GM23338 (cell line): ENCODE results near the gene SLC44A1. TPM values are rescaled to one million over a fixed set of nuclear protein-coding genes. Genes with fewer than 3 reads are reported as not detected.

ENCODE experiments used
- ATAC-seq: fragments of 200-7000 bp; cut with Tn5 transposase; 3 replicates; pipeline ENCODE4 v1.9.1; 2020
- DNase-seq: peaks from one replicate; pipeline ENCODE4 v3.0.0-alpha.2; 2015; ENCODE audit warnings: low spot score
- H2AFZ ChIP-seq: fragments of 200-600 bp; sonication (generic); 2 replicates; pipeline ENCODE4 v1.8.0; 2016; ENCODE audit warnings: antibody characterized with exemption, mild to moderate bottlenecking, moderate library complexity
- H3F3A ChIP-seq: fragments of 200-600 bp; sonication (generic); replicated peaks from 2 replicates; pipeline ENCODE4 v1.8.0; 2017; ENCODE audit warnings: antibody characterized with exemption, mixed run types, low read depth
- H3K27ac ChIP-seq: fragments of 200-600 bp; sonication (generic); 2 replicates; pipeline ENCODE4 v1.6.1; 2016; ENCODE audit warnings: low read depth
- H3K27me3 ChIP-seq: fragments of 200-600 bp; sonication (generic); 2 replicates; pipeline ENCODE4 v1.8.0; 2016; ENCODE audit warnings: mild to moderate bottlenecking, mixed run types, moderate library complexity; ENCODE audit not compliant: insufficient read depth
- H3K36me3 ChIP-seq: fragments of 200-600 bp; sonication (generic); 2 replicates; pipeline ENCODE4 v1.8.0; 2016; ENCODE audit warnings: mild to moderate bottlenecking; ENCODE audit not compliant: insufficient read depth
- H3K4me1 ChIP-seq: fragments of 200-600 bp; sonication (generic); 2 replicates; pipeline ENCODE4 v1.8.0; 2016; ENCODE audit warnings: mild to moderate bottlenecking, moderate library complexity; ENCODE audit not compliant: insufficient read depth
- H3K4me2 ChIP-seq: fragments of 200-600 bp; sonication (generic); 2 replicates; pipeline ENCODE4 v1.7.1; 2017; ENCODE audit warnings: mixed run types
- H3K4me3 ChIP-seq: fragments of 200-600 bp; sonication (generic); 2 replicates; pipeline ENCODE4 v1.6.1; 2016; ENCODE audit warnings: mixed run types
- H3K79me2 ChIP-seq: fragments of 200-600 bp; sonication (generic); replicated peaks from 2 replicates; pipeline ENCODE4 v1.8.0; 2017; ENCODE audit warnings: mild to moderate bottlenecking; ENCODE audit not compliant: insufficient read depth
- H3K9me2 ChIP-seq: fragments of 200-600 bp; sonication (generic); 2 replicates; pipeline ENCODE4 v1.8.0; 2017; ENCODE audit not compliant: insufficient read depth
- H4K20me1 ChIP-seq: fragments of 200-600 bp; sonication (generic); replicated peaks from 2 replicates; pipeline ENCODE4 v1.8.0; 2017; ENCODE audit warnings: mild to moderate bottlenecking; ENCODE audit not compliant: insufficient read depth
- H3K27ac Mint-ChIP-seq: 2 replicates; pipeline ENCODE4 v1.8.0; 2020; ENCODE audit warnings: inconsistent platforms, mild to moderate bottlenecking, moderate library complexity, mixed read lengths
- H3K27me3 Mint-ChIP-seq: 3 replicates; pipeline ENCODE4 v1.8.0; 2022; ENCODE audit warnings: low read depth, mild to moderate bottlenecking, moderate library complexity, mixed read lengths, inconsistent platforms; ENCODE audit not compliant: insufficient read depth, poor library complexity
- H3K36me3 Mint-ChIP-seq: 3 replicates; pipeline ENCODE4 v1.8.0; 2021; ENCODE audit warnings: low read depth, mild to moderate bottlenecking, inconsistent platforms, moderate library complexity, mixed read lengths
- H3K4me1 Mint-ChIP-seq: 3 replicates; pipeline ENCODE4 v1.8.0; 2020; ENCODE audit warnings: mild to moderate bottlenecking, inconsistent platforms, mixed read lengths
- H3K4me3 Mint-ChIP-seq: 3 replicates; pipeline ENCODE4 v1.8.0; 2021; ENCODE audit warnings: moderate library complexity, mild to moderate bottlenecking, inconsistent platforms, mixed read lengths
- H3K9me3 Mint-ChIP-seq: 3 replicates; pipeline ENCODE4 v1.8.0; 2020; ENCODE audit warnings: moderate library complexity, mild to moderate bottlenecking, inconsistent platforms, mixed read lengths
- CREB1 ChIP-seq: fragments of 250-450 bp; sonication (Bioruptor Pico); IDR thresholded peaks from 2 replicates; pipeline ENCODE4 v1.5.0; 2020; ENCODE audit warnings: low read depth, mild to moderate bottlenecking, moderate library complexity
- EZH2 ChIP-seq: fragments of 200-600 bp; sonication (generic); IDR thresholded peaks from one replicate; pipeline ENCODE4 v1.8.0; 2017; ENCODE audit warnings: antibody characterized with exemption, mild to moderate bottlenecking, low read depth; ENCODE audit not compliant: unreplicated experiment
- EZH2phosphoT487 ChIP-seq: fragments of 200-600 bp; sonication (generic); IDR thresholded peaks from one replicate; pipeline ENCODE4 v1.8.1; 2018; ENCODE audit warnings: antibody characterized with exemption; ENCODE audit not compliant: unreplicated experiment
- JUNB ChIP-seq: IDR thresholded peaks from one replicate; pipeline ENCODE4 v1.6.1; 2016; ENCODE audit warnings: antibody characterized with exemption; ENCODE audit not compliant: unreplicated experiment
- NANOG ChIP-seq: IDR thresholded peaks from 2 replicates; pipeline ENCODE4 v1.6.1; 2016; ENCODE audit warnings: antibody characterized with exemption, borderline replicate concordance
- POLR2AphosphoS5 ChIP-seq: IDR thresholded peaks from 2 replicates; pipeline ENCODE4 v1.6.1; 2016; ENCODE audit warnings: antibody characterized with exemption, low read depth
- REST ChIP-seq: IDR thresholded peaks from one replicate; pipeline ENCODE4 v1.6.1; 2018; ENCODE audit warnings: antibody characterized with exemption; ENCODE audit not compliant: unreplicated experiment
- ZNF114 ChIP-seq: fragments of 250-450 bp; sonication (Bioruptor Pico); IDR thresholded peaks from 2 replicates; pipeline ENCODE4 v1.5.0; 2020; ENCODE audit warnings: mild to moderate bottlenecking, moderate library complexity
- ZNF331 ChIP-seq: fragments of 250-450 bp; sonication (Bioruptor Pico); IDR thresholded peaks from 2 replicates; pipeline ENCODE4 v1.5.0; 2020; ENCODE audit warnings: low read depth, mild to moderate bottlenecking, moderate library complexity
- polyA plus RNA-seq: library from polyadenylated mRNA; unstranded; fragments of >200 nt; fragmentation: Nextera tagmentation; extraction: Ambion mirVana; gene quantifications from 2 replicates; pipeline ENCODE4 v1.2.1, GENCODE V29; 2016
- total RNA-seq: library from RNA; depleted of rRNA; stranded (reverse); fragments of >200 nt; shearing (Covaris generic); gene quantifications from 2 replicates; pipeline ENCODE4 v1.2.3, GENCODE V29; 2014
- TF ChIP-seq, protein P1 (sequence below): IDR thresholded peaks from 2 replicates; pipeline ENCODE4 v1.6.1; 2016; ENCODE audit warnings: antibody characterized with exemption

Gene SLC44A1
- total and polyA plus RNA-seq, 2 experiments from 2014 or later = 14.9 to 75.0 TPM

GRCh38 chr9:105444130-105444529 lies 199.7 kb downstream of the SLC44A1 start:
- DNase-seq (no peak), ATAC-seq (no peak)
- H3K27ac ChIP-seq = no peak overlapping the region
- no peak overlapping the region for H3K27ac Mint-ChIP-seq
- H3K36me3 ChIP-seq = no peaks in the 10 kb centered on the region
- no peaks in the 10 kb centered on the region for H3K27me3 ChIP-seq
- peaks cover 2% of the 10 kb centered on the region for H3K79me2 ChIP-seq
- no peaks in the 10 kb centered on the region; the same call in 1 of the 2 replicates for H3F3A ChIP-seq
- peaks cover 11% of the 10 kb centered on the region for H3K4me1 Mint-ChIP-seq
- H3K27me3 Mint-ChIP-seq = peaks cover 3% of the 10 kb centered on the region
- H3K9me3 Mint-ChIP-seq = peaks cover 3% of the 10 kb centered on the region; the same call in 1 of the 3 replicates
- TF ChIP-seq EZH2 = no peak
- H3K4me2 ChIP-seq = no peak overlapping the region
- H4K20me1 ChIP-seq = no peaks in the 10 kb centered on the region
- no peak overlapping the region for H3K4me3 Mint-ChIP-seq
- H3K9me2 ChIP-seq = no peaks in the 10 kb centered on the region
- H3K4me1 ChIP-seq = peaks cover 4% of the 10 kb centered on the region; the same call in 1 of the 2 replicates
- H3K4me3 ChIP-seq = no peak overlapping the region
- H3K36me3 Mint-ChIP-seq = no peaks in the 10 kb centered on the region
- H2AFZ ChIP-seq = peak overlapping the region; percentile 74

- H3K27ac Mint-ChIP-seq = no peak overlapping the region
- DNase-seq = no peak
- H3K9me2 ChIP-seq = no peaks in the 10 kb centered on the region
These were observed 200.9 kb downstream of the SLC44A1 start for GRCh38 chr9:105445203-105445881.

GRCh38 chr9:105447386-105447813 lies 202.9 kb downstream of the SLC44A1 start:
- Histone ChIP-seq H3K4me2 (peak overlapping the region; percentile 81), H3K9me2 (no peaks in the 10 kb centered on the region), H3K4me1 (peaks cover 11% of the 10 kb centered on the region), H3K4me3 (peak overlapping the region; percentile 95), H3K79me2 (peaks cover 34% of the 10 kb centered on the region), H3K27ac (no peak overlapping the region), H3K27me3 (no peaks in the 10 kb centered on the region), H4K20me1 (0 out of 2 replicates have a peak, but pooled peaks cover 3% of the 10 kb centered on the region), H3F3A (no peaks in the 10 kb centered on the region; the same call in 1 of the 2 replicates), H3K36me3 (no peaks in the 10 kb centered on the region), H2AFZ (peak overlapping the region; percentile 99)
- H3K36me3 Mint-ChIP-seq = no peaks in the 10 kb centered on the region
- TF ChIP-seq JUNB = no peak
- no peak for TF ChIP-seq EZH2
- TF ChIP-seq ZNF114 (CRISPR knock-in tag) = no peak
- TF ChIP-seq ZNF331 (CRISPR knock-in tag) = no peak
- no peak for TF ChIP-seq CREB1 (CRISPR knock-in tag)
- no peak for TF ChIP-seq REST
- no peak for TF ChIP-seq NANOG
- TF ChIP-seq, protein P1, sequence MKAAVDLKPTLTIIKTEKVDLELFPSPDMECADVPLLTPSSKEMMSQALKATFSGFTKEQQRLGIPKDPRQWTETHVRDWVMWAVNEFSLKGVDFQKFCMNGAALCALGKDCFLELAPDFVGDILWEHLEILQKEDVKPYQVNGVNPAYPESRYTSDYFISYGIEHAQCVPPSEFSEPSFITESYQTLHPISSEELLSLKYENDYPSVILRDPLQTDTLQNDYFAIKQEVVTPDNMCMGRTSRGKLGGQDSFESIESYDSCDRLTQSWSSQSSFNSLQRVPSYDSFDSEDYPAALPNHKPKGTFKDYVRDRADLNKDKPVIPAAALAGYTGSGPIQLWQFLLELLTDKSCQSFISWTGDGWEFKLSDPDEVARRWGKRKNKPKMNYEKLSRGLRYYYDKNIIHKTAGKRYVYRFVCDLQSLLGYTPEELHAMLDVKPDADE = no peak
- TF ChIP-seq EZH2phosphoT487 = no peak
- DNase-seq (no peak), ATAC-seq (no peak)
- H3K27me3 Mint-ChIP-seq = peaks cover 3% of the 10 kb centered on the region
- peak overlapping the region; percentile 87 for H3K4me3 Mint-ChIP-seq
- H3K9me3 Mint-ChIP-seq = peaks cover 3% of the 10 kb centered on the region; the same call in 1 of the 3 replicates
- H3K27ac Mint-ChIP-seq = no peak overlapping the region
- H3K4me1 Mint-ChIP-seq = peaks cover 27% of the 10 kb centered on the region

More at GRCh38 chr9:105445203-105445881, 200.9 kb downstream of the SLC44A1 start:
- H3K4me2 ChIP-seq = no peak overlapping the region
- no peak overlapping the region for H3K4me3 Mint-ChIP-seq
- peak overlapping the region; percentile 47; the same call in 1 of the 2 replicates for H2AFZ ChIP-seq
- H3K27me3 ChIP-seq = no peaks in the 10 kb centered on the region
- no peaks in the 10 kb centered on the region for H4K20me1 ChIP-seq
- no peaks in the 10 kb centered on the region for H3K36me3 Mint-ChIP-seq
- no peaks in the 10 kb centered on the region for H3K36me3 ChIP-seq
- H3K79me2 ChIP-seq = peaks cover 15% of the 10 kb centered on the region
- H3K27ac ChIP-seq = no peak overlapping the region
- H3K4me1 ChIP-seq = peaks cover 11% of the 10 kb centered on the region
- TF ChIP-seq POLR2AphosphoS5 = no peak
- ATAC-seq = no peak
- peaks cover 21% of the 10 kb centered on the region for H3K4me1 Mint-ChIP-seq
- H3F3A ChIP-seq = no peaks in the 10 kb centered on the region; the same call in 1 of the 2 replicates
- peaks cover 3% of the 10 kb centered on the region; the same call in 1 of the 3 replicates for H3K9me3 Mint-ChIP-seq
- H3K27me3 Mint-ChIP-seq = peaks cover 3% of the 10 kb centered on the region
- H3K4me3 ChIP-seq = no peak overlapping the region
